CD4-positive, alpha-beta T cell treated with Interleukin-1 beta for 1 hour (primary cell): ENCODE results near the gene BCAS4.
"Not testable (repeated sequence)": the region's sequence is repeated elsewhere in the genome, so short reads cannot be mapped to it uniquely, and the experiment has no call there.

ENCODE experiments used
- DNase-seq, 2 donors: peaks; one replicate each; pipeline ENCODE4 v3.0.0-alpha.2; 2020 to 2022

BCAS4 gene

DNA sequence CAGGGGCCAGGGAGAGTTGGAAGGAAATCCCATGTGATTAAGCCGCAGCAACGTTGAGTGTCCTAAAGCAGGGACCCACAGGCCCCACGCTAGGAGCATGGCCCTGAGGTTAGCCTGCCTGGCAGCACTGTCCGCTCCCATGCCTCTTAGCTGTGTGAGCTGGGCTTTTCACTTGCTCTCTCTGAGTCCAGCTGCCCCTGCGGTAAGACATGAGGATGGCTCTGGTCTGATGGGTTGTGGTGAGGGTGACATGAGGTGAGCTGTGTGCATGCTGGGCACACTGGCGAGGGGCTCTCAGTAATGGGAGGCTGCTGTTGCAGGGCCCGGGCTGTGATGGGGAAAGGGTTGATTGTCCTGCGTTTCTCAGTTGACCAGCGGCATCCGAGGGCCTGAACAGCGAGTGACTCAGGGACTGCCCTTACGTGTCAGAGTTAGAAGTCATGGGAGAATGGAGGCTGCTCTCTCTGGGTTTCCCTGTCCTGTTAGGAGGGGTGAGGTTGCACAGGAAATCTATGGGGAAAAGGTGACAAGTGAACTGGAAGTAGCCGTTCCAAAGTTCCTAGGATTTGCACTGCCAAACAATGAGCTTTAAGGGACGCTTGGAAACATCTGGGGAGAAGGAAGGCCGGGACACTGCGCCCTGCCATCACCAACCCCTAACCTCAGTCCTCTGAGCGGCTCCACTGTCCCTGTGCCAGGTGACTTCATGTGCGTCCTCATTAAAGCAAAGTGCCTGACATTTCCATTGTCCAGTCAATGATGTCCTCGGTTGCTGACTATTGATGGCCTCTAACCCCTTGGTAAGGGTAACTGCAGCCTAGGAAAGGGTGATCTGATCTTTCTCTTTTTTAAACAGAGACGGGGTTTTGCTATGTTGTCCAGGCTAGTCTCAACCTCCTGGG, 85.0 kb downstream of the BCAS4 start:
- DNase-seq, result no peak

DNA sequence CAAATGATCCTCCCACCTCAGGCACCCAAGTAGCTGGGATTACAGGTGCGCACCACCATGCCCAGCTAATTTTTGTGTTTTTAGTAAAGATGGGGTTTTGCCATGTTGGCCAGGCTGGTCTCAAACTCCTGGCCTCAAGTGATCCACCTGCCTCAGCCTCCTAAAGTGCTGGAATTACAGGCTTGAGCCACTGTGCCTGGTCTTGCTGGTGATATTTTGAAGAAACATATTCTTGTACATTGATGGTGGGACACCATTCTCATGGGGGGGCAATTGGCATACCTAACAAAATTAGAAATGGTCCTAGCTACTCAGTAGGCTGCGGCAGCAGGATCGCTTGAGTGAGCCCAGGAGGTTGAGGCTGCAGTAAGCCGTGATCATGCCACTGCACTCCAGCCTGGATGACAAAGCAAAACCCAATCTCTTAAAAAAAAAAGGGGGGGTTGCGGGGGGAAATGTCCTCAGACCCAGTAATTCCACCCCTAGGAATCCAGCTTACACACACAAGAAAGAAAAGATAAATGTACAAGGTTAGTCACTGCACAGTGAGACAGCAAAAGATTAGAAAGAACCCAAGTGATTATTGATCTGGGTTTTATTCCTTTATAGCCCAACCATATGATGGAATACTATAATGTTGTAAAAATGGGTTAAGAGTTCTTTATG, 87.0 kb downstream of the BCAS4 start:
- DNase-seq, result not testable (repeated sequence)

DNA sequence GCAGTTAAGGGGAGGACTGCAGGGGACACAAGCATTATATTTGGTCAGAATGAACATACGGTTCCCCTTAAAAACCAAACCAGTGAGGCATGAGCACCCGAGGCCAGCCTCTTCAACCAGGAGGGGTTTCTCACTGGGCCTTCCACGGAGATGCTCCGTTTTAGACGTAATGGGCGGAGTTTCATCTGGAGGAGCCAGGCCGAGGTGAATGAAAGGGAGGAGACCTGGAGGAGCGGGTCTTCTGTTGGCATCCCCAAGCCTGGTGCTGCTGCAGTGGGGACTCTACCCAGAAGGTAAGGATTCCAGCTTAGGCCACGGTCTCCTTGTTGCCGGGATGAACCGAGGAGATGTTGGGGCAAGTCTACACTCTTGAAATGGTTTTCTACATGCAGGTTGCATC, 89.0 kb downstream of the BCAS4 start:
- no peak for DNase-seq

DNA sequence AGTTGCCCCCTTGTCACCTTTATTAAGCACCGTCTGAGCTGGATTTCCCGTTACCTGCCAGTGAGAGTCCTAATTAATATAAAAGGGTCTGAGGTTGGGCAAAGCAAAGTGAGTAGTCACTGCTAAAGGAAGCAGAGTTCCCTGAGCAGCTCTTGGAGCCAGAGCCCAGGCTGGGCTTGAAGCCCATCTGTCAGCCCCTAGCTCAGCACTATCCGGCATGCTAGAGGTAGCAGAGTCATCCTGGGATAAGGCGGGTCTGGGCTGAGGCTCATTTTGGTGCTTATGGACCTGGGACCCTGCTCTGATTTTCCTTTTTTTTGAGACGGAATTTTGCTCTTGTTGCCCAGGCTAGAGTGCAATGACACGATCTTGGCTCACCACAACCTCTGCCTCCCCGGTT, 90.2 kb downstream of the BCAS4 start:
- DNase-seq, result no peak

DNA sequence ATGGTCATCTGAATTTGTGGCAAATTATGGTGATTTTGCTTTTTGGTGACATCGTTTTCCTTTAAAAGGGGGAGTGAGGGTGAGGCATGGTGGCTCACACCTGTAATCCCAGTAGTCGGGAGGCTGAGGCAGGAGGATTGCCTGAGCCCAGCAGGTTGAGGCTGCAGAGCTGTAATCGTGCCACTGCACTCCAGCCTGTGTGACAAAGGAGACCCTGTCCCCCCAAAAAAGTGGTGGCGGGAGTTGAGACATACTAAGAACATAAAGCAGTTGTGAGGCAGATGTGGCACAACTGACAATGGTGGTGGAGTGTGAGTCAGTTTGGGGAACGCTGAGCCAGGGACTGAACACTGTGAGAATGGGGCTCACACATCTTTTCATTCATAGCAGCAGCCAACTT, 90.9 kb downstream of the BCAS4 start:
- DNase-seq, result no peak

DNA sequence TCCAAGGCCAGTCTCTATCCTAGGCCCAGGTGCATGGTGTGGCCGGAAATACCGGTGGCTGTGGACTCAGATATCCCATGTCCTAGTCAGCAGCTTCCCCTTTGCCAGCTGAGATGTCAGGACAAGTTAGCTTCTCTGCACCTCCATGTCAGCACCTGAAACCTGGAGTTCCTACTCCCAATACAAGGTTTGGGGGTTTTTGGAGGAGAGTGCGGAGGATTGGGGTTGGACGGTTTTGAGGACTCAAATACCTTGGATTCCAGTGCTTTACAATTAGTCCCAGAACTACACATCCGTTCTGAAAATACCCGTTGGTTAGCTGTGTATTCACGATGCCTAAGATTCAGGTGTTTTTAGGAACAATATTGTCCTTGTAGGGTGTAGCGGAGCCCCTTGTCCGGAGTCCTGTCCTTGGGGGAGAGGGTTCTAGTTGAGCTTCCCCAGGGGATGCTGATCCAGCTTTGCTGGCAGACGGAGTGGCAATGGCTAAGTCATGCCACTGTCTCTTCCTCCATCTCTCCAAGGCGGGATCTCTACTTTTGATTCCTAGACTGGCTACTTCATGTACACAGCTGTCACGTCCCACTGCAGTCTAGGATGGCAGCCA, 91.4 kb downstream of the BCAS4 start:
- no peak for DNase-seq

DNA sequence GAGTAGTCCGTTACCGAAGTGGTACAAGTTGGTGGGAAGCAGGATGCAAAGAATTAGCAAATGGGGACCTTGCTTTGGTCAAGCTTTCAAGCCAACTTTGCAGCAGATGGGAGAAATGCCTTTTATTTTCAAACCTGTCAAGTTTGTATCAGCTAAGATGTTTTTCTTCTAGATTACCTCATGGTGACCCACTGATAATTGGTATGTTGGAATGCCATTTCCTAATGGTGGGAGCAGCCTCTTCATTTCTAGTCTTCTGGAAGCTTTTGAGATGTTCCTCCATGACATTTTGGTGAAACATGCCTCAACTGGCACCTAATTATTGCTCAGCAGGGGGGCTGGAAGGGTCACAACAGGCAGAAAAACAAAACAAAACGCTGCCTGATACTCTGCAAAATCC, 92.7 kb downstream of the BCAS4 start:
- no peak for DNase-seq

DNA sequence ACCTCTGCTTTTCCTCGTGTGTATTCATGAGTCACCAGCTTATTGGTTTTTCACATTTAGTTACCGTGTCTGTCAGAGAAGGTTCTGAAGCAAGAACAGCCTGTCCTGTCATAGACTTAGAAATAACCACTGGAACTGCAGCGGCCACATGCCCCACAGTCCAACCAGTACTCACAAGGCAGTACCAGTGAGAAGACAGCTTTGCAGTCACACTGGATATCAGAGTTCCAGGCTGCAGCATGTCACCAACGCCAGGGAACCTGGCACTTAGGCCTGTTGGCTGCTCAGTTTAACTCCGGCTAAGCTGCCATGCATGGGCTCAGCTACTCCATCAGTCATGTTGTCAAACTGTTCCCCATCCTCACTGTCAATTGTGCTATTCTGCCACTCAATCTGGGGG, 96.3 kb downstream of the BCAS4 start:
- DNase-seq, result no peak

DNA sequence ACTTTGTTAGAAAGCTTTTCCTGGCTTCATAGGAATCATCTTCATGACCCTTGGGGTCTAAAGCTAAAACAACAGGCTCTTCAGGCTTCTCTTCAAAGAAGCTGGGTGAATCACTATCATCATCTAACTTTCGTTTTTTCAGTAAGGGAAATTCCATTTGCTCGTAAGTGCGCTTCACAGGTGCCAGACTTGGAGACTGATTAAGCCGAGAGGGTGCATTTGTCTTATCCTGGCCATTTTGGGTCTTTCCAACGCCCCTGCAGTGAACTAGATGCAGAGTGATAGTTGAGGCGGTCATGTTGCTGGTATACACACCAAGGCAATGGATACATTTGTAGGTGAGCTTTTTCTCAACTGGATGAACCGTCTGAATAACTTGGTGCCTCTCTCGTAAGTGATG, 97.5 kb downstream of the BCAS4 start:
- DNase-seq, result no peak

DNA sequence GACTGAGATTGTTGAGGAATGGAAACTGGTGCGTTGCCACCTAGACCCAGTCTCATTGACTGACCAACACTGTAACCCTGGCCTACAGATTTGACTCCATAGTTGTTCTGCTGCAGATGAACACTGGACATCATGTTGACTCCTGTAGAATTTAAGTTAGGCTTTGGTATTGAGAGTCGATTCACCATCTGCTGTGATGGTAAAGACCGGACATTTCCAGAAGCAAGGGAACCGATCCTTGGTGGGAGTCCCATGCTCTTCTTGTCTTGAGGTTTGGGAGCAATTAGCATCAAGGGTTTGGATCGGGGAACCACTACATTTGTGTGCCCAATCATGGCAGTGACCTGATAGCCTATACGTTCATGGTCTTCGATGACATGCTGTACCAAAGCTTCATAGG, 98.8 kb downstream of the BCAS4 start:
- DNase-seq, result no peak

DNA sequence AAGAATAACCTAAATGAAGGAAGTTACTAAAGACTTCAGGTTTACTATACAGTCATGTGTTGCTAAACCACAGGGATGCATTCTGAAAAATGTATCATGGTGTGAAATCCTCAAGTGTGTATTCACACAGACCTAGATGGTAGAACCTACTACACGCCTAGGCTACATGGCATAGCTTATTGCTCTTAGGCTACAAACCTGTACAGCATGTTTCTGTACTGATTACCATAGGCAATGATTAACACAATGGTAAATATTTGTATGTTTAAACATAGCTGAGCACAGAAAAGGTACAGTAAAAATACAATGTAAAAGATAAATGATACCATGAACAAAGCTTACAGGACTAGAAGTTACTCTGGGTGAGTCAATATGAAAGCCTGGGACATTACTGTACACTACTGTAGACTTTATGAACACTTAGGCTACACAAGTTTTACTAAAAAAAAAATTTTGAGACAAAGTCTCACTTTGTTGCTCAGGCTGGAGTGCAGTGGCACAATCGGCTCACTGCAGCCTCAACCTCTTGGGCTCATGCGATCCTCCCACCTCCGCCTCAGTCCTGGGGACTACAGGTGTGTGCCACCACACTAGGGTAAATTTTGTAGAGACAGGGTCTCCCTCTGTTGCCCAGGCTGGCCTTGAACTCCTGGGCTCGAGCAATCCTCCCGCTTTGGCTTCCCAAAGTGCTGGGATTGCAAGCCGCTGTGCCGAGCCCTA, 100.4 kb downstream of the BCAS4 start:
- DNase-seq, result no peak

DNA sequence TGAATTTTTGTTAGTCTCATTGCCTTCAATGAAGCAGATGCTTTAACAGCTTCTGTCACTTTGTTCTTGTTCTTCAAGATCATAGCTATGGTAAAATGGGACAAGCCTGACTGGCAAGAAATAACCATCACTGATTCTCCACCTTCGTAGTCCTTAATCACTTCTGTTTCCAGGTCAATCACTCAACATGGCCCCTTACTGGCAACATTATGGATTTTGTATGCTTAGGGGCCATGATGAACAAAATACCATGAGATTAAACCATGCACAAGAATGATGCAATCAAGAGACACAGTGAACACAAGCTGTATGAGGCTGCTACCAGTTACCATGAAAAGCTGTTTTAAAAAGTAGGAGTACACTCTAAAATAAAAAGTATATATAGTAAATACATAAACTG, 103.6 kb downstream of the BCAS4 start:
- no peak for DNase-seq

DNA sequence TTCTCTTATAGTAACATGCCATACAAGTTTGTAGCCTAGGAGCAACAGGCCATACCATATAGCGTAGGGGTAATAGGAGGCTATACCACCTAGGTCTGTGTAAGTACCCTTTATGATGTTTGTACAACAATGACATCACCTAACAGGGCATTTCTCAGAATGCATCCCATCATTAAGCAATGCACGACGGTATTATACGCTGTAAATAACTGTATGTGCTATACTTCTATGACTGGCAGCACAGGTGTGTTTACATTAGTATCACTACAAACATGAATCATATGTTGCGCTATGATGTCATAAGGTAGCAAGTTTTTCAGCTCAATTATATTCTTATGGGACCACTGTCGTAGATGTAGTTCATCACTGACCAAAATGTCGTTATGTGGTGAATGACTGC, 105.4 kb downstream of the BCAS4 start:
- DNase-seq, result no peak

DNA sequence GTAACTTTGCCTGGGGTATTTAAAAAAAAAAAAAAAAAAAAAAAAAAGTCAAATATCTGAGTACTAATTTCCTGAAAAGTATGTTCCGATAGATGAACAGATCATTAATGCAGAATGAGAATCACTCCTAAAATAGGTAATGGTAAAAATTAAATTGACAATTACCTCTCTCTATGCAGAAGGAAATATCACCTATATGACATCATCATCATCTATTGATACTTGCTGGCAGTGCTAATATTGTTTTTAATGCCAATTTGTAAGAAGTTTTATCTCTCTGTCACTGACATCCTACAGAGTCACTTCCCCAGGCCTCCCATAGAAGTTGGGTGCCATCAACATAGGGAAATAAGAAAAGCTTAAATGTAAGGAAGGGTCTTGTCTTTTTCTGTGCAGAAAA, 106.4 kb downstream of the BCAS4 start:
- no peak for DNase-seq

DNA sequence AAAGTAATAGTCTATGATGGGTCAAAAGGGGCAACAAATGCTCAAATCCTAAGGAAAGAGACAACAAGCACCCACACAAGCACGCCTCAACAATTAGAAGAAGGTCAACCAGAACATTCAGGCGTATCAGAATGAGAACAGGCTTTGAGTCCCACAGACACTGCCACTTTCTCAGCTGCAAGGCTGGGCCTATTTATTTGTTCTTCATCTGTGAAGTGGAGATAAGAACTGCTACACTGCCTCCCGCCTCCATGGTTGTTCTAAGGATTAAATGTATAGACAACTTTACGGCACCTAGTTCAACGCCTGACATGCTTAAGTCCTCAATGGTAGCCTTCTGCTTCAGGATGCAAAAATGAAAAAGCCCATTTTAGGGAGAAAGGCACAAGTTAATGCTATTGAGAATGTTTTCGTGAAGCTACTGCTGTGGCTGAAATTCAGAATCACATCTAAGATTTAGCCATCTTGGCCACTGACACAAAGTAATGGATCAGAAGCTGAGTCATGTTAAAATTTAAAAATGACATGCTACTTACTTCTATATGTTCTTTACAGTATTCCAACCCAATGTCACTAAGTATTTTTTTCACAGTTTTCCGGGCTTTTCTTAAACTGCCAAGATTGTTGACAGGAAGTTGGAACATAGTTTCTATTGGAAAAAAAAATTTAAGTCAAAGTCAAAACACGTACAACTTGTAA, 108.6 kb downstream of the BCAS4 start:
- DNase-seq, result no peak

DNA sequence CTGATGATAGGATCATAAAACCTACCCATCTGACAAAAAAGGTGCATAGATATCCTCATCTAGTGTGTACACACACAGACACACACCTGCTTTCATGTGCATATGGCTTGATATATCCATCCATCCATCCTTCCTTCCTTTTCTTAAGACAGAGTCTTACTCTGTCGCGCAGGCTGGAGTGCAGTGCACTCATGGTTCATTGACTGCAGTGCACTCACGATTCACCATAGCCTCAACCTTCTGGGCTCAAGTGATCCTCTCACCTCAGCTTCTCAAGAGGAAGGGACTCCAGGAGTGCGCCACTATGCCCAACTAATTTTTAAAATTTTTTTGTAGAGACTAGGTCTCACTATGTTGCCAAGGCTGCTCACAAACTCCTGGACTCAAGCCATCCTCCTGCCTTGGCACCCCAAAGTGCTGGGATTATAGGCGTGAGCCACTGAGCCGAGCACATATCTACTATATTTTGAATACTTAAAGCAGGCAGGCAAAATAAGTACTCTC, 109.3 kb downstream of the BCAS4 start:
- no peak for DNase-seq

DNA sequence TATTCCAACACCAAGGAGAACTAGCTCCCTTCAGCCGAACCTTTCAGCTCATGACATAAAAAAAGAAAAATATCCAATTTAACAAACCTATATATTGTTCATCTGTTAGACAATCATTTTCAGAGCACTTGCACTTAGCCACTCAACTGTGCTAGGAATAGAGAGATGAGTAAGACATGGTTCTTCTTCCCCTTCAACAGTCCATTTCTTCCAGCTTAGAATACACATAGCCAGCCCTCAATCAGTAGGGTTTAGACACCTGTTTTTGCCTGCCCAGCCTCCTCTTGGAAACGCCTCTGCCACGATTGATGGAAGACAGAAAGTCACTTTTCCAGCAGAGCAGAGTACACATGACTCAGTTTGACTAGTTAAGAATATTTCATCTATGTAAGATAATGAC, 114.6 kb downstream of the BCAS4 start:
- DNase-seq, result no peak

DNA sequence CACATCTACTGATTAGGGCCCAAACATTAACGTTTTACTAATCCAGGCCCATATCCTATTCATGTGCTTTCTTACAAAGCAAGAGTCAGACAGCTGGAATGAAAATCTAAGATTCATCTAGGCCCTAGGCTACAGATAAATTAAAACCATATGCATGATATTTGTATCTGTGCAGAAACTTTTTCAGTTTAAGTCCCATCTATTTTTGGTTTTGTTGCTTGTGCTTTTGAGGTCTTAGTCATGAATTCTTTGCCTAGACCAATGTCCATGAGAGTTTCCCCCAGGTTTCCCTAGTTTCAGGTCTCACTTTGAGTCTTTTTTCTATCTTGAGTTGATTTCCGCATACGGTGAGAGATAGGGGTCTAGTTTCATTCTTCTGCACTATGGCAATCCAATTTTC, 116.2 kb downstream of the BCAS4 start:
- DNase-seq, result no peak

DNA sequence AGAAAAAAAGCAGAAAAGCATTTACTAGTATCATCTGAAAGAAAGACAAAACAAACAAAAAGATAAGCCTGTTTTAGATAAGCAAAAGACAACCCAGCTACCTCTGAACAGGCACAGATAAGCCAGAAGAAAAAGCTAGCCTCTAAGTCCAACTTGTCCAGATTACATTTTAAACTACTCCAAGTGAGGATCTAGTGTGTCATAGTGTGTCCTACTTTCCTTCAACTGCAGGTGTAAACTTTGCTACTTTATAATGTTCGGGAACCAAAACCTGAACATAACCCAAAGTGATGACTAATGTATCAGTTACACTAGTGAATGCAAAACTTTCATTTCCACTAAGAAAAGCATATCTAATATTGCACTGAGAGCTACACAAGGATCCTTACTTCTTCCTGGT, 116.9 kb downstream of the BCAS4 start:
- no peak for DNase-seq

DNA sequence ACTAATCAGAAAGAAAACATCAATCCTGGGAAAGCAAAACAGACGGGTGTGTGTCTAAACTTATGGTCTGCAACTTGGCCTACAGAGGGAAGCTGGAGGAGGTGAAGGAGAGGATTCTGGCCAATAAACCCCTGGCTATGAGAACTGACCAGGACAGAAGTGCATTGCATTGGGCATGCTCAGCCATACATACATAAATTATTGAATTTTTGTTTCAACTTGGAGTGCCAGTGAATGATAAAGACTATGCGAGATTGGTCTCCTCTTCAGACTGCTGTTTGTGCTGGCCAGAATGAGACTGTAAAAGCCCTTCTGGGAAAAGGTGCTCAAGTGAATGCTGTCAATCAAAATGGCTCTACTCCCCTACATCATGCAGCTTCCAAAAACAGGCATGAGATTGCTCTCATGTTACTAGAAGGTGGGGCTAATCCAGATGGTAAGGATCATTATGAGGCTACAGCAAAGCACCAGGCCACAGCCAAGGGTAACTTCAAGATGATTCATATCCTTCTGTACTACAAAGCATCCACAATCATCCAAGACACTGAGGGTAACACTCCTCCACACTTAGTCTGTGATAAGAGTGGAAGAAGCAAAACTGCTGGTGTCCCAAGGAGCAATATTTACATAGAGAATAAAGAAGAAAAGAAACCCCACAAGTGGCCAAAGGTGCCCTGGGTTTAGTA, 119.0 kb downstream of the BCAS4 start:
- DNase-seq, result no peak

DNA sequence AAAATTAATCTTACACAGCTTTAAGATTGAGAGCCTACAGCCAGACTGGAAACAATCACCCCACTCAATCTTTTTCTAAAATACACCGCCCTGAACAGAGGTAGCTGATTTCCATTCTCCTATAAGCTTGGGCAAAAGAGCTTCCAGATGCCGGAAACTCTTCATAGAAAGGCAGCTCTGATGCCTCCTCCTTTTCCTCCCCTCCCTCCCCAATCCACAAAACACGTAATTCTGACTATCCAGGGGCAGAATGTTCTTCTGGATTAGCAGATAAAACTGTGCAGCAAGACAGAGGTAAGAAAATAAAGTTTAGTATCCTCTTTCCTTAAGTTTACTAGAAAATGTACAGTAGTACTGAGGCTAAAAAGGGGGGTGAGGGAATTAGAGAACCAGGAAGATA, 120.6 kb downstream of the BCAS4 start:
- no peak for DNase-seq

DNA sequence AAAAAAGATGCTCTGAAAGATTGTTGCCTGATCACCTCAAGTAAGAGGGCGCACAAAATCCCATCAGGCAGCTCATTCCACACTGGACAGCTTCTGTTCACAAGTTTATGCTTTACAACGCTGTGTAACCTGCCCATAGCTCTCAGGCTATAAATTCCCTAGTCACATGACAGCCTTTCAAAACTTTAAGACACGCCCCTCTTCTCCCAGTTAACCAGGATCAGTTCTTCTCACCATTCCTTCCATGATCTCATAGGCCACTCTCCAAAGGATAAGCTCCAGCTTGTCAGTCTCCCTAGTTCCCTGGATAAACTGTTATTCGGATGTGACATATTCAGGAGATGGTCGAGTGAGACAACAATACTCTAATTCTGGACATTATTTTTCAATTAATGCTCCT, 121.4 kb downstream of the BCAS4 start:
- DNase-seq, result no peak
